ENCODE measurements around the gene CCT3.
"Not testable (repeated sequence)": the region's sequence is repeated elsewhere in the genome, so short reads cannot be mapped to it uniquely, and the experiment has no call there.

The CCT3 gene

DNA sequence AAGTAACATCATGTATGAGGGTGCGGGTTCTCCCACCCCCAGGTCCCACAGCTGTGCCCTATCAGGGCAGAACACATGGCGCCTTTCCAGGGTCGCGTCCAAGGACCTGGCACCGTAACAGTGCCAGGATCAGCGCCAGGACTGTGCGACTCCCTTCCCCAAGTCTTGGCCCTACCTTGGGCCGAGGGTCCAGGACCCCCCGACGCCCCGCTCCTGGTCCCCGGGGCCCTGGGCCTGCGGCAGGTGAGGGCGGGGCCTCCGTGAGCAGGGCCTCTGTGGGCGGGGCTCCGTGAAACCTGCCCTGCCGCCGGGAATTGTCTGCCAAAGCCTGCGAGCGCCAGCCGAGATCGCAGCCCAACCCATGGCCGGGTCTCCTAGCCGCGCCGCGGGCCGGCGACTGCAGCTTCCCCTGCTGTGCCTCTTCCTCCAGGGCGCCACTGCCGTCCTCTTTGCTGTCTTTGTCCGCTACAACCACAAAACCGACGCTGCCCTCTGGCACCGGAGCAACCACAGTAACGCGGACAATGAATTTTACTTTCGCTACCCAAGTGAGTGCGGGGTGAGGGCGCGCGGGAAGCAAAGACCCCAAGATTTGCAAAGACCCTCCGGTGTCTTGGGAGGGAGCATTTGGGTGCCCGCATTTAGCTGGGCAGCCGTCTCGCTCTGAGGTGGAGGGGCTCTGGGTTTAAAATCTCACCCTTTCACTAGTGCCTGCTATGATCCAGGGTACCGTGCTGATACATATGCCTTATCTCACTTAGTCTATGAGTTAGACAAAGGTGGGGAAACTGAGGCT lies 31.0 kb upstream of the CCT3 start, which contains the start of gene RHBG:
Gene RHBG, plus strand, starts transcription at position 323 of the 796 bp plus-strand sequence. Its CDS starts 39 bp downstream, at position 362.
- in situ Hi-C loops (cut with HindIII; ENCODE audit: low sequenced_read_pairs): no loop called here

GRCh38 chr1:156368157-156368658 lies 30.1 kb upstream of the CCT3 start:
- in situ Hi-C loops (cut with HindIII; ENCODE audit: low sequenced_read_pairs): no loop called here

DNA sequence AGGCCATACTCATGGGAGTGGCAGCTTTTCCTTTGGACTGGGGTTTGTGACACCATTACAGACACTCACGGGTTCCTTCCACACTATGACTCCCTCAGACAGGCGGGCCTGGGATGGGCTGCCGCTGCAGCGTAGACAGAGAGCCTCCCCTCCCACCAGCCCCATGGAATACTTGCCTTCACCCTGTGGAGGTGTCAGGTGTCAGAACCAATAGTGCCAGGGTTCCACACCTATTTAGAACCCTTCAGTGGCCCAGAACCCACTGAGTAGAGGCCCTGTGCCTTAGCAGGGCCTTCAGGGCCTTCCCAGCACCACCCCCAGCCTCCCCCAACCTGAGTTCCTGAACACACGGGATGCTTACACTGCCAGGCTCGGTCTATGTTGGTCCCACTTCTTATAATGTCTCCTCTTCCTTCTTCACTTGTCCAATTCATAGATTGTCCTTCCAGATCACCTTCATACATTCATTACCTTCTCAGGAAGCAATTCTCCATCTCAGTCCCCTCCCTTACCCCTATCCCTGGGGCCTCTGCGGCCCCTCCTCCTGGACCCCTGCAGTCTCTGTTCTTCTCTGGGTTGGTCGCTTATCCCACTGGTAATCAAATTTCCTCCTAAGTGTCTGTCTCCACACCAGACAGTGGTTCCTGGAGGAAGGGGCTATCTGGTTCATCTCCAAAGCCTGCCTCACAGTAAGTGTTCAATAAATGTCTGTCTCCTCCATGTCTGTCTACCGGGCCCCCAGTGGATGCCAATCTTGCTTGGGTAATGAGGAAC lies 29.5 kb upstream of the CCT3 start:
- in situ Hi-C loops (cut with HindIII; ENCODE audit: low sequenced_read_pairs): no loop called here

DNA sequence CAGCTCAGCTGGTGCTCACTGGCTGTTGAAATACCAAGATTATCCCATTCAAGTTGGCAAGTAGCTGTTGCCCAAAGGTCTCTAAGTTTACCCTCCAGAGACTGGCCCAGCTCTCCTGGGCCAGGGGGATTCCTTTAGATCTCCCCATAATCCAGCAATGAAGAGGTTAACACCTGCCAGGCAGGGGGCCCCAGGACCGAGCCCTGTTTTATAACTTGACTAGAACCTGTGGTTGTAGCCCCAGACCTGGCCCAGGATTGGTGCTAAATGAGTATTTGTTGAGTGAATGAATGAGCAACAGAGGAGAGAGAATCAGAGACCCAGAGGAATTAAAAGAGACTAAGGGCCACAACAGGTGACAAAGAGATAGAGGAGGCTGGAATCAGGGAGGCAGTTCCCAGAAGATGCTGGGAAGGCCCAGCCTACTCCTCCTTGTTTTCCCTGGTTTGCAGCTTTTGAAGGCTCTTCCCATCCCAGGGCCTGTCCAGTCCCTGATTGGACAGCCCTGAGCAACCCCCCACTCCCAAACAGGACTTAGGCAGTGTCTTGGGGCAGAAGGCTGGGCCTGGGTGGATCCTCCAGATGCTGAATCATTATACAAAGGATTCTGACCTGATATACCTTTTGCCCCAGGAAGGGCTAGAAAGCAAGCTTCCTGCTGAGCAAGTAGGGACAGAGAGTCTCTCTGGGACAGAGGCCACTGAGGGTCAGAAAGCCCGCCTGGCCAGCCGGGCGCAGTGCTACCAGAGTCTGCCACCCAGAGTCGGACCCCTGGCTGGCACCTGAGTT lies 28.5 kb upstream of the CCT3 start:
- in situ Hi-C loops (cut with HindIII; ENCODE audit: low sequenced_read_pairs): no loop called here

DNA sequence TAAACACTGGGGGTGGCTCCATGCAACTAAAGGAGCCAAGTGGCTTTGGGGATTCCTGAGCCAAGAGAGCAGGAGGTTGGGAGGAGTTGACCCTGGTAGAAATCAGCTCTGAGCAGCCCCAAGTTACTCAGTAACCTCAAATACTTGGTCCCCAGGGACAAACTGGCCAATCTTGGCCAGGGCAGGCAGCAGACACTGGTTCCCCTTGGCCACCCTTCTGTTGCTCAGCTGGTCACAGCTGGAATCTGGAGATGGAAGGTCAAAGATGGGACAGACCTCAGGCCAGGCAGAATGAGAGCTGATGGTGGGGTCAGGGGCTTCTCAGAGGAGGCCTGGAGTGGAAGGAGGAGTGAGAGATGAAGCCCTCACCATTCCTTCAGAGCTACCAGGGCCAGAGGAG lies 27.7 kb upstream of the CCT3 start:
- in situ Hi-C loops (cut with HindIII; ENCODE audit: low sequenced_read_pairs): no loop called here

GRCh38 chr1:156360534-156360933 lies 22.4 kb upstream of the CCT3 start:
- in situ Hi-C loops (cut with HindIII; ENCODE audit: low sequenced_read_pairs): no loop called here

GRCh38 chr1:156359973-156360372 lies 21.9 kb upstream of the CCT3 start:
- in situ Hi-C loops (cut with HindIII; ENCODE audit: low sequenced_read_pairs): no loop called here

DNA sequence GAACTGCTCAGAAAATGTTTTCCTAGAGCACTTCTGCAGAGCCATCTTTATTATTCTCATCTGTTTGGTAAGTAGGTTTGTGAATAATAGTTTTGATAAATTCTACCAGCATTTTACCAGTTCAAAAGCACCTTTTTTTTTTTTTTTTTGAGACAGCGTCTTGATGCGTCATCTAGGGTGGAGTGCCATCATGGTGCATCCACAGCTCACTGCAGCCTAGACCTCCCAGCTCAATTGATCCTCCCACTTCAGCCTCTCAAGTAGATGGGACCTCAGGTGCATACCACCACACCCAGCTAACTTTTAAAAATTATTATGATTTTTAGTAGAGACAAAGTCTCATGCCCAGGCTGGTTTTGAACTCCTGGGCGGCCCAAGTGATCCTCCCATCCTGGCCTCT lies 21.2 kb upstream of the CCT3 start:
- in situ Hi-C loops (cut with HindIII; ENCODE audit: low sequenced_read_pairs): no loop called here

GRCh38 chr1:156358641-156359040 lies 20.5 kb upstream of the CCT3 start:
- in situ Hi-C loops (cut with HindIII; ENCODE audit: low sequenced_read_pairs): no loop called here

DNA sequence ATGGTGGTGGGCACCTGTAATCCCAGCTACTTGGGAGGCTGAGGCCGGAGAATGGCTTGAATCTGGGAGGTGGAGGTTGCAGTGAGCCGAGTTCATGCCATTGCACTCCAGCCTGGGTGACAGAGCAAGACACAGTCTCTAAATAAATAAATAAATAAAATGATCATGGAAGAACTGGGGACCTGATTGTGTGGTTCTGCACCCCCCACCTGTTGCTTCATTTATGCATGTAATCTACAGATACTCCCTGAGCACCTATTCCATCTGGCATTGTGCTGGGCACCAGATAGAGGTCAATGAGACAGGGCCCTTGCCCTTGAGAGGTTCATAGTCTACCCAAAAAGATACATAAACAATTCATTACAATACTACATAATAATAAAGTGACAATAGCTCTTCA lies 19.9 kb upstream of the CCT3 start:
- in situ Hi-C loops (cut with HindIII; ENCODE audit: low sequenced_read_pairs): no loop called here

- in situ Hi-C loops (cut with HindIII; ENCODE audit: low sequenced_read_pairs): no loop called here
Observed at GRCh38 chr1:156356875-156357534, 18.9 kb upstream of the CCT3 start.

- in situ Hi-C loops (cut with HindIII; ENCODE audit: low sequenced_read_pairs): no loop called here
Observed at GRCh38 chr1:156356262-156356874, 18.3 kb upstream of the CCT3 start.

GRCh38 chr1:156352481-156352880 lies 14.4 kb upstream of the CCT3 start:
- in situ Hi-C loops (cut with HindIII; ENCODE audit: low sequenced_read_pairs): not testable (repeated sequence)

DNA sequence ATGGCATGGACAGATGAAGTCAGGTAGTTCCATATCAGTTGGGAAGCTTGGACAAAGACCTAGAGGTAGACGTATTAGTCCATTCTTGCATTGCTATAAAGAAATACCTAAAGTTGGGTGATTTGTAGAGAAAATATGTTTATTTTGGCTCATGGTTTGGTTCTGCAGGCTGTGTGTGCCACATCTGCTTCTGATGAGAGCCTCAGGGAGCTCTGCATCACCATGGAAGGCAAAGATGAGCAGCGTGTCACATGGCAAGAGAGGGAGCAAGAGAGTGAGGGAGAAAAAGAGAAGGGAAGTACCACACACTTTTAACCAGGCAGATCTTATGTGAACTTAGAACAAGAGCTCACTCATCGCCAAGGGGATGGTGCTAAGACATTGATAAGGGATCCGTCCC lies 9.2 kb upstream of the CCT3 start:
- in situ Hi-C loops (cut with HindIII; ENCODE audit: low sequenced_read_pairs): no loop called here

- in situ Hi-C loops (cut with HindIII; ENCODE audit: low sequenced_read_pairs): no loop called here
Observed at GRCh38 chr1:156346636-156347035, 8.5 kb upstream of the CCT3 start.

DNA sequence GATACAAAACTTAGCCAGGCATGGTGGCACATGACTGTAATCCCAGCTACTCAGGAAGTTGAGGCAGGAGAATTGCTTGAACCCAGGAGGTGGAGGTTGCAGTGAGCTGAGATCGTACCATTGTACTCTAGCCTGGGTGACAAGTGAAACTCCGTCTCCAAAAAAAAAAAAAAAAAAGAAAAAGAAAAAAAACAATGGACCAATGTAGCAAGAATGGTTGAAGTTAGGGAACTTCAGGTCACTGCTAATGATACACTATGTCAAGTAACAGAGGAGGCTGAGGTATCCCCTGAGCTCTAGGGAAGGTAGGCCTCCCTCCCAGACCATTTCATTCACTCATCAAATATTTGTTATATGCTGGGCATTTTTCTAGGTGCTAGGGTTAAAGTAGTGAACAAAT lies 7.9 kb upstream of the CCT3 start:
- in situ Hi-C loops (cut with HindIII; ENCODE audit: low sequenced_read_pairs): not testable (repeated sequence)

- in situ Hi-C loops (cut with HindIII; ENCODE audit: low sequenced_read_pairs): no loop called here
Observed at GRCh38 chr1:156344409-156344808, 6.3 kb upstream of the CCT3 start.

GRCh38 chr1:156342166-156342955 lies 4.3 kb upstream of the CCT3 start:
- in situ Hi-C loops (cut with HindIII; ENCODE audit: low sequenced_read_pairs): no loop called here

GRCh38 chr1:156337888-156338179 lies 258 bp downstream of the CCT3 start:
- in situ Hi-C loops (cut with HindIII; ENCODE audit: low sequenced_read_pairs): no loop called here

All from endothelial cell of hepatic sinusoid (primary cell).